ENCODE data around the gene ABCA9.
A peak's percentile ranks its signal among the peaks of the same experiment; 100 is the strongest.
"Not testable (repeated sequence)": the region's sequence is repeated elsewhere in the genome, so short reads cannot be mapped to it uniquely, and the experiment has no call there.

The ABCA9 gene

GRCh38 chr17:68944435-68945035, 116.2 kb downstream of the ABCA9 start:
- no peak for DNase-seq

GRCh38 chr17:68943812-68944182, 116.9 kb downstream of the ABCA9 start:
- DNase-seq, result not testable (repeated sequence)

- no peak for DNase-seq
These were observed 117.5 kb downstream of the ABCA9 start for GRCh38 chr17:68943123-68943811.

GRCh38 chr17:68942389-68942788, 118.3 kb downstream of the ABCA9 start:
- no peak for DNase-seq

GRCh38 chr17:68941761-68942160, 119.0 kb downstream of the ABCA9 start:
- DNase-seq, result no peak

- DNase-seq, result no peak
These were observed 121.5 kb downstream of the ABCA9 start for GRCh38 chr17:68939195-68939594.

GRCh38 chr17:68937890-68938514, 122.7 kb downstream of the ABCA9 start:
- DNase-seq, result no peak

GRCh38 chr17:68927516-68927915, 133.2 kb downstream of the ABCA9 start:
- no peak for DNase-seq

GRCh38 chr17:68924793-68925720, 135.7 kb downstream of the ABCA9 start:
- DNase-seq, result peak; percentile 11
